Fibroblast of lung (primary cell): ENCODE data around the gene EDEM2. TPM values are rescaled to one million over a fixed set of nuclear protein-coding genes. Genes with fewer than 3 reads are reported as not detected.
A peak's percentile ranks its signal among the peaks of the same experiment; 100 is the strongest.

Experiments
- DNase-seq, 2 donors: peaks; one replicate each; pipeline versions ENCODE4 v3.0.0 to v3.0.0-alpha.2; 2010; ENCODE audit warnings: low read depth in 2 of 2
- H2AFZ ChIP-seq: 2 replicates; pipeline ENCODE4 v1.5.1; 2012; ENCODE audit warnings: low read length, control low read depth, inconsistent platforms
- H3K27ac ChIP-seq: 2 replicates; pipeline ENCODE4 v1.5.1; 2011; ENCODE audit warnings: low read length, control low read depth; ENCODE audit not compliant: insufficient read depth
- H3K27me3 ChIP-seq: 2 replicates; pipeline ENCODE4 v1.5.1; 2011; ENCODE audit warnings: mild to moderate bottlenecking, low read length; ENCODE audit not compliant: control insufficient read depth, insufficient read depth
- H3K36me3 ChIP-seq: 2 replicates; pipeline ENCODE4 v1.5.1; 2011; ENCODE audit warnings: low read length; ENCODE audit not compliant: control insufficient read depth, insufficient read depth
- H3K4me1 ChIP-seq: 2 replicates; pipeline ENCODE4 v1.5.1; 2011; ENCODE audit warnings: low read length; ENCODE audit not compliant: control insufficient read depth, insufficient read depth; ENCODE audit errors: extremely low read depth
- H3K4me2 ChIP-seq: 2 replicates; pipeline ENCODE4 v1.5.1; 2011; ENCODE audit warnings: low read length, control low read depth; ENCODE audit not compliant: insufficient read depth; ENCODE audit errors: extremely low read depth
- H3K4me3 ChIP-seq, 4 experiments: fragments of 200-600 bp in 1 of 4; sonication (generic) in 1 of 4; replicated peaks in 1 of 4; 2 replicates each; pipeline ENCODE4 v1.5.1; 2011 to 2016; ENCODE audit warnings: low read length in 4 of 4, low read depth in 3 of 4, mild to moderate bottlenecking in 3 of 4, control low read depth in 2 of 4, inconsistent platforms in 1 of 4, mixed read lengths in 1 of 4; ENCODE audit not compliant: insufficient read depth in 1 of 4; ENCODE audit errors: control extremely low read depth in 1 of 4
- H3K79me2 ChIP-seq: 2 replicates; pipeline ENCODE4 v1.5.1; 2012; ENCODE audit warnings: mild to moderate bottlenecking, low read length, inconsistent platforms; ENCODE audit not compliant: control insufficient read depth, insufficient read depth
- H3K9ac ChIP-seq: 2 replicates; pipeline ENCODE4 v1.5.1; 2011; ENCODE audit warnings: mild to moderate bottlenecking, low read length, control low read depth; ENCODE audit not compliant: insufficient read depth
- H3K9me3 ChIP-seq: 2 replicates; pipeline ENCODE4 v1.5.1; 2012; ENCODE audit warnings: low read depth, low read length; ENCODE audit not compliant: control insufficient read depth, insufficient read depth
- H4K20me1 ChIP-seq: 2 replicates; pipeline ENCODE4 v1.5.1; 2011; ENCODE audit warnings: low read length; ENCODE audit not compliant: control insufficient read depth, insufficient read depth; ENCODE audit errors: extremely low read depth
- CTCF ChIP-seq, 2 donors: IDR thresholded peaks in 1 of 2; conservative IDR thresholded peaks in 1 of 2; 1 replicate in 1 of 2; 2 replicates in 1 of 2; pipeline ENCODE4 v1.5.1; 2011 to 2012; ENCODE audit warnings: low read length in 2 of 2, control low read depth in 1 of 2, inconsistent platforms in 1 of 2, low read depth in 1 of 2, mild to moderate bottlenecking in 1 of 2
- EZH2 ChIP-seq: IDR thresholded peaks from 2 replicates; pipeline ENCODE4 v1.5.1; 2012; ENCODE audit warnings: low read length, control low read depth, mild to moderate bottlenecking; ENCODE audit errors: missing control alignments
- polyA plus RNA-seq, 2 donors: library from polyadenylated mRNA; depleted of rRNA in 1 of 2; stranded (reverse) in 1 of 2; unstranded in 1 of 2; fragments of >200 nt; gene quantifications; 2 replicates each; pipeline ENCODE4 v1.2.1, GENCODE V29; 2011 to 2012; ENCODE audit warnings: missing spikeins in 1 of 2
- total RNA-seq: library from RNA; depleted of rRNA; stranded (reverse); fragments of >200 nt; gene quantifications from 2 replicates; pipeline ENCODE4 v1.2.1, GENCODE V29; 2014

EDEM2 gene
- total and polyA plus RNA-seq, 2 donors (not counting 1 experiment from before 2014, with no cell fraction given) = 23.8 to 99.4 TPM

GRCh38 chr20:35135867-35136586 lies 11.1 kb downstream of the EDEM2 start:
- H3K36me3 ChIP-seq = peaks cover 4% of the 10 kb centered on the region
- no peaks in the 10 kb centered on the region for H3K9me3 ChIP-seq
- H4K20me1 ChIP-seq = no peaks in the 10 kb centered on the region
- H3K79me2 ChIP-seq = no peaks in the 10 kb centered on the region
- peak; percentile 71 to 78 for DNase-seq
- no peak overlapping the region for H3K4me3 ChIP-seq
- H3K9ac ChIP-seq = no peak overlapping the region
- H3K4me2 ChIP-seq = no peak overlapping the region
- TF ChIP-seq EZH2 = no peak
- no peak for TF ChIP-seq CTCF (conservative IDR thresholded peaks at IDR 0.05 in 1 of 2, IDR thresholded peaks at IDR 0.05 in 1 of 2; ENCODE audit: low read depth in 1 of 2, low read length in 2 of 2)
- no peak overlapping the region for H3K27ac ChIP-seq
- no peaks in the 10 kb centered on the region for H3K27me3 ChIP-seq
- peaks cover 3% of the 10 kb centered on the region for H3K4me1 ChIP-seq
- no peak overlapping the region for H2AFZ ChIP-seq

- no peak overlapping the region for H3K27ac ChIP-seq
- H2AFZ ChIP-seq = no peak overlapping the region
- no peak overlapping the region for H3K4me3 ChIP-seq
- DNase-seq = no peak
- no peak for TF ChIP-seq CTCF (conservative IDR thresholded peaks at IDR 0.05 in 1 of 2, IDR thresholded peaks at IDR 0.05 in 1 of 2; ENCODE audit: low read depth in 1 of 2, low read length in 2 of 2)
- TF ChIP-seq EZH2 = no peak
- peaks cover 6% of the 10 kb centered on the region for H3K36me3 ChIP-seq
- no peaks in the 10 kb centered on the region for H3K9me3 ChIP-seq
- peaks cover 3% of the 10 kb centered on the region for H3K4me1 ChIP-seq
- no peaks in the 10 kb centered on the region for H4K20me1 ChIP-seq
- no peaks in the 10 kb centered on the region for H3K27me3 ChIP-seq
- H3K9ac ChIP-seq = no peak overlapping the region
- H3K4me2 ChIP-seq = no peak overlapping the region
- no peaks in the 10 kb centered on the region for H3K79me2 ChIP-seq
Measured at GRCh38 chr20:35134880-35135279, 12.3 kb downstream of the EDEM2 start.

GRCh38 chr20:35134472-35134871 lies 12.7 kb downstream of the EDEM2 start:
- no peak overlapping the region for H3K27ac ChIP-seq
- TF ChIP-seq CTCF (conservative IDR thresholded peaks at IDR 0.05 in 1 of 2, IDR thresholded peaks at IDR 0.05 in 1 of 2; ENCODE audit: low read depth in 1 of 2, low read length in 2 of 2) (no peak), EZH2 (no peak)
- H3K9ac ChIP-seq = no peak overlapping the region
- H3K9me3 ChIP-seq = no peaks in the 10 kb centered on the region
- no peaks in the 10 kb centered on the region for H3K27me3 ChIP-seq
- no peaks in the 10 kb centered on the region for H3K79me2 ChIP-seq
- no peak overlapping the region for H3K4me2 ChIP-seq
- H4K20me1 ChIP-seq = no peaks in the 10 kb centered on the region
- H3K4me3 ChIP-seq = no peak overlapping the region
- peaks cover 6% of the 10 kb centered on the region for H3K36me3 ChIP-seq
- DNase-seq = peak; percentile 14 to 25
- H2AFZ ChIP-seq = no peak overlapping the region
- peaks cover 3% of the 10 kb centered on the region for H3K4me1 ChIP-seq
